Stimulated activated CD4-positive, alpha-beta T cell treated with anti-CD3 and anti-CD28 coated beads, Interleukin-1b, Interleukin-23, amount 100 ng/mL, for 24 hours (primary cell): ENCODE data around the gene GPR68.
"Not testable (repeated sequence)": the region's sequence is repeated elsewhere in the genome, so short reads cannot be mapped to it uniquely, and the experiment has no call there.

ENCODE experiments used
- DNase-seq, 4 experiments: peaks; one replicate each; pipeline ENCODE4 v3.0.0-alpha.2; 2020; ENCODE audit warnings: low read depth in 4 of 4, low spot score in 1 of 4

The GPR68 gene

DNA sequence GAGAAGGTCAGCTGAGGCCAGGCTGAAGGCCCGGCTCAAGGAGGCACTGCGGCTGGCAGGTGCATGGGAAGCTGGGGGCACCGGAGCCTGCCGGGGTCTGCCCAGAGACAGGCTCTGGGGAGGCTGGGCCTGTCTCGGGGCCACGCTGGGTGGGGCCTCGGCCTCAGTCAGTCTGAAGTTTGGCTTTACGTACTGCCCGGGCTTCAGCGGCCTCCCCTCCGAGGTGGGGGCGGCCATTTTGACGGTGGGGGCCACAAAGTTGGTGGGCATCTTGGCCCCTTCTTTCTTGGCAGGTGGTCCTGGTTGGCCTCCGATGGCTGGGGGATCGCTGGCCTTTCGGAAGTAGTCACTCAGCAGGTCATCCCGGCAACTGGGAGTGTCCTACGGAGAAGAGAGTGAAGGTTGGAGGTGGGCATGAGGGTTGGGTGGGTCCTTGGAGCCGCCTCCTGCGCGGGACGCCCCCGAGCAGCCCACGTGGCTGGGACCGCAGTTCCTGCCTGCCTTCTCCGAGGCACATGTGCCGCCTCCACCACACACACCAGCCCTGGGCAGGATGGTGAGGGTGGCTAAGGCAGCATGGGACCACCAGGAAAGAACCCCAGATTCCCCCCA is 28.9 kb upstream of the GPR68 start:
- DNase-seq: no peak

DNA sequence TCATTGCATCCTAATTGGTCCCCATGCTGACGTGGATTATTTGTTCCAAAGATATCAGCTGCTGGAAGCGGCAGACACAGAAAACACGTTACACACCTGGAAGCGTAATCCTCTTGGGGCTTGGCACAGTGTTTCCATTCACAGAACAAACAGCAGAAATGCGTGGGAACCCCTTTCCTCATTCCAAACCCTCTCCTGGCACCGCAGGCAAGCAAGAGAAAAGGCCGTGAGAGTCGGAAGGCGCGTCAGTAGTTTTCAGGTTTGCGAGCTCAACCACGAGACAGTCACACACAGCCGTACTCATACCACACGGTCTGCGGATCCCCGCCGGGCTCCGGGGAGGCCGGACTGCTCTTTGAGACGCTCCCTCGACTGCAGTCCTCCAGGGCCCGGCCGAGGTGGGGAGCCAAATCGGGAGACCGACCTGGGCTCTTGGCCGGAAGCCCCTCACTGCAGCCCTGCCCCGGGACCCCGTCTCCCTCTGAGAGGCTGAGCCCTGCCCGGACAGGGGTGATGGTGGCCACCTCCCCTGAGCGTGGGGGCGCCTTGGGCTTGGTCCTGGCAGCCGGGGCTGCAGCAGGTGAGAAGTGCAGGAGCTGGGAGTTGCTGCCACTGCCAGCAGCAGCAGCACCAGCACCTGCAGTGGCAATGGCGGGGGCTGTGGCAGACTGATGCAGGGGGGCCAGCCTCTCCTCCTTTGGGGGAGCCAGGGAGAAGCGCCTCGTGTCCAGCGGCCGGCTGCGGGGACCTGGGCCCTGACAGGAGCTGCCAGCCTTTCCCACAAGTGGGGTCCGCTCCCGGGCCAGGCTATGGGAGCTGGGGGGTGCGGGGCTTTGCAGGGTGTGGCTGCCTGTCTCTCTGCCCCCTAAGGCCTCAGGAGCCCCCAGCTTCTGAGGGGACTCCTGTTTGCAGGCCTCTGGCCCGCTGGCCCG is 28.1 kb upstream of the GPR68 start:
- DNase-seq: no peak

DNA sequence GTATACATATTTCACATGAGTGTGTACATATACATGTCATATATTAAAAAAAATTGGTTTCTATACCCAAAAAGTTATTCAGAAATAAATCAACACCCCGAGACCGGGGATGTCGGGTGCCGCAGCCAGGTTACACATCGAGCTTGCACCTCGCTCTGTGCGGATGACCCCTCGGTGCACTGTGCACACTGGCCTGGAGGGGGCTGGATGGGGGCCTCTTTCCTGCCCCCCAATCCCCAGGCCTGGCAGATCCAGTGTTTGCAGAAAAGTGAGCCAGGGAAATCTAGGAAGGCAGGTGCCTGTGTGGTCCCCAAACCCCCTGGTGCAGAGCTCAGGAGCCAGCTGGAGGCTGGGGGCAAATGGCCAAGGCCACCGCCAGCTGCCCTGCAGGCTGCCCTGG is 27.1 kb upstream of the GPR68 start:
- no peak for DNase-seq

DNA sequence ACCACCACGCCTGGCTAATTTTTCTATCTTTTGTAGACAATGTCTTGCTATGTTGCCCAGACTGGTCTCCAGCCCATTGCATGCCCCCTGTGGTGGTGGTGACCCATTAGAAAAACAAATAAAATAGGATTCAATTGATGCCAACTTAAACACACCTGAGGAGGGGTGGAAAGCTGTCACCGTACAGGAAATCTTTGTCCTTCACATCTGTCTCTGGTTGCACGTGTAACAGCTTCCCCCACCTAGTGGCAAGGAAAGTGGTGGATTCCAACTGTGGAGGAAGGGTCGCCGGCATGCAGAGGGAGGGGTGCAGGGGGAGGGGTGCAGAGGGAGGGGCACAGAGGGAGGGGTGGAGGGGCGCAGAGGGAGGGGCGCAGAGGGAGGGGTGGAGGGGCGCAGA is 26.1 kb upstream of the GPR68 start:
- DNase-seq: no peak

DNA sequence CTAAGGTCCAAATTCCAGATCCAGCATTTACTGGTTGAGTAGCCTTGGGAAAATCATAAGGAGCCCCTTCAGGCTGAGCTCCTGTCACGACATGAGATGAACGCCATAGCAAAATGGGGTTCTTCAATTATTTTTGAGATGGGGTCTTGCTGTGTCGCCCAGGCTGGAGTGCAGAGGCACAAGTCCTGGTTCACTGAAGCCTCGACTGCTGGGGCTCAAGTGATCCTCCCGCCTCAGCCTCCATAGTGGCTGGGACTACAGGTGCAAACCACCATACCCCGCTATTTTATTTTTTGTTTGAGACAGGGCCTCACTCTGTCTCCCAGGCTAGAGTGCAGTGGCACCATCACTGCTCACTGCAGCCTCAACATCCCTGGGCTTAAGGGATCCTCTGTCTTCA is 25.7 kb upstream of the GPR68 start:
- no peak for DNase-seq

DNA sequence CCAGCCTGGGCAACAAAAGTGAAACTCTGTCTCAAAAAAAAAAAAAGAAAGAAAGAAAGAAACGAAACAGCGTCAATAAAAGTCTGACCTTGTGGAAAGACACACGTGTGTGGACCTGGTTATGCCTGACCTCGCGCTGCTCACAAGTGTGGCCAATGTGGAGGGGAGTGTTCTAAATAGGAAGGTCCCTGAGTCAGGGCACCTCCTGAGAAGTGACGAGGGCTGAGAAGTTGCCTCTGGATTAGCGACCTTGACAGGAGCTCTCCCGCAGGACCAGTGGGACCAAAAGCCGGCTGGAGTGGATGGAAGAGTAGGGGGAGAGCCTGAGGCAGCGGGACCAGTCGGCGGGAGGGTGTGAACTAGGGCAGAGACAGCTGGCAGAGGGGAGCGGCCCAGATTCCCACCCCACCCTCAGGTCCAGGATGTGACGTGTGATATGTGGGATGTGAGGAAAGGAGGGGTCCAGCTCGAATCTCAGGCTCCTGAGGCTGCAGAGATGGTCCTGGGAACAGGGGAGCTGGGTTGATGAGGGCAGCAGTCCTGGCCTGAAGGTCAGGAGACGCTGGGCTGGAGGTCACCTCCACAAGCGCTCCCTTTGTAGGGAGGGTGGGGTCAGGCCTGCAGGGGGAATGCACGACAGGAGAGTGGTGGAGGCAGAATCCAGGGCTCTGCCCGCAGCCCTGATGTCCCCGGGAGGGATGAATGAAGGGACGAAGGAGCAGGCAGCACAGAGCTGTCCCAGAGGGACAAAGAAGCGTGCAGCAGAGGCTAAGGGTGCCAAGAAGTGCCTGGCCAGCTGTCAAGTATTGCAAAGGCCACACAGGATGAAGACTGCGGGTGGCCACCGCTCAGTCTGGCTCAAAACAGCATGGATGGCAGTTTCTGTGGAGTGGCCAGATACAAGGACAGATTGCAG is 24.8 kb upstream of the GPR68 start:
- DNase-seq: no peak

DNA sequence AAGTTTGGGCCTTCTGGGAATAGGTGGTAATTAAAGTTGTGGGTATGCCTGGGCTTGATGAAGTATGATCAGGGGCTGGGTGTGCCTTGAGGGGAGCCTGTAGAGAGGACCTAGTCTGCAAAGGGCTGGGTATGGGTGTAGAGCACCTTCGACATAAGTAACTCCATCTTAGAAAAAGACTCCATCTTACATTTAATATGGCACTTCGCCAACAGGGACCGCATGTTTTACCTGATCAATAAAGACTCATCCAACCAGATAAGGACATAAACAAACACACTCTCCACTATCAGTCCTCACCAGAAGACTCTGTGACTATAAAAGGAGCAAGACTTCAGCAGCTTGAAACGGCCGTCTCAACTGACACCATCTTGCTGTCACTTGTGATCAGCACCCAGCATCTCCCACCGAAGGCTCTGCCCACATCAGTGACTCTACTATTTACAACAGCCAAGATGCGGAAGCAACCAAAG is 23.5 kb upstream of the GPR68 start:
- no peak for DNase-seq

DNA sequence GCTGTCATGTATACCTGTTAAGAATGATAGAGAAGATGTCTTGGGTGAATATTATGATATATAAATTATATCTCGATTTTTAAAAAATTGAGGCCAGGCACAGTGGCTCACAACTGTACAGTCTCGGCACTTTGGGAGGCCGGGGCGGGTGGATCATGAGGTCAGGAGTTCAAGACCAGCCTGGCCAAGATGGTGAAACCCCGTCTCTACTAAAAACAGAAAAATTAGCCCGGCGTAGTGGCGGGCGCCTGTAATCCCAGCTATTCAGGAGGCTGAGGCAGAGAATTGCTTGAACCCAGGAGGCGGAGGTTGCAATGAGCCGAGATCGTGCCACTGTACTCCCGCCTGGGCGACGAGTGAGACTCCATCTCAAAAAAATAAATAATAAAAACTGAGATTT is 21.8 kb upstream of the GPR68 start:
- not testable (repeated sequence) for DNase-seq

DNA sequence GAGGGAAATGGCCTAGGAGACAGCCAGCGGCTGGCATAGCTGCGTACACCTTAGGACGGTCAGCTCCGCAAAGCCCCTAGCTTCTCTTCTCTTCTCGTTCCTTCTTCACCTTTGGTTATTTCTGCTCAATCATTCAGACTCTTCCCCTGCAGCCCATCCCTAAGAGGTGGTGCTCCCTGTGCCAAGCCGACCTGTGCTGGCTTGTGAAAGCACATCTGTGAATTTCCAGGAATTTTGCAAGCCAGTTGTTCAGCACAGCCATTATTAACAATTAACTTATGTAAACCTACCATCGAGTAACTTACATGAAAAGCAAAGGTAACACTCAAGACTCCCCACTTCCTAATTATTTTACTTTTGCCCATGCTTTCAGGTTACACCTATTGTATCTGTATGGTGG is 20.9 kb upstream of the GPR68 start:
- no peak for DNase-seq

DNA sequence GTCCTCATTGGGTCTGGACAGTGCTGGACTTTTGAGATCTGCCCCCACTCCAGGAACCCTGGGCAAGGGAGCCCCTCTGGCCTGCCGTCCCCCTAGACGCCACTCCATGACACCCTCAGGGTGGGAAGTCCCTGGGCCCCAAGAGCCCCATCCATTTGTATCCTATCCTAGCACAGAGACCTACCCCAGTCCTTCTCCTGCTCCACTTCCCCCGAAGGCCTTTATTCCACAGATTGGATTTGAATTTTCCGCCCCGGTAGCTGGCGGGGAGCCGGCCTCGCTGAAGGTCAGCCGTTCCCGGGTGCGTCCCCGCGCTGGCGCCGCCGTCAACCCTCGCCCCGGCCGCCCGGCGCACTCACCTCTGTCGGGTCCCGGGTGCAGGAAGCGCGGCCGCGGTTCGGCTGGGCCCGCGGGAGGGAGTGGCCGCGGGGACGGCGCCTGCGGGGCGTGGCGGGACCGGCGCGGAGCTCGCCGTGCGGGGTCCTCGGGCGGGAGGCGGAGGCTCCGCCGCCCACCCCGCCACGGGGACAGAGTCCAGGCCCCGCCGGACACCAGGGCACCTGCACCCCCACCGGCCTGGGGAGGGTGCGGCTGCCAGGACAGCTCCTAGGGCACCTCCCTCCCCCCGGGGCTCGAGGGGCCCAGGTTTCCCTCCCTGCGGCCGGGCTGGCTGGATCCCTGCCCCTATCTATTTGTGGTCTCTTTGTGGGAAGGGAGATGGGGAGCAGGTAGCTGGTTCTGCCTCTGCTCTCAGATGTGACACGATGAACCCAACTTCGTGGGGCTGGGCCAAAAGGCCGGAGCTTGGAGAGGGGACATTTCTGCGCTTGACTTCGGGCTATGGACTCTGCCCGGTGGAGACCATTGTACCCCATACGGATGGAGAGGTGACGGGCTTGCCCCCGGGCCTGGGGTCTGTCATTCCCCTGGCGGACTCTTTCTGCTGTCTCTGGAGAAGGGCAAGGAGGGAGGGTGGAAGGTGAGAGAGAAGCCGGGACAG is 19.9 kb upstream of the GPR68 start:
- no peak for DNase-seq

DNA sequence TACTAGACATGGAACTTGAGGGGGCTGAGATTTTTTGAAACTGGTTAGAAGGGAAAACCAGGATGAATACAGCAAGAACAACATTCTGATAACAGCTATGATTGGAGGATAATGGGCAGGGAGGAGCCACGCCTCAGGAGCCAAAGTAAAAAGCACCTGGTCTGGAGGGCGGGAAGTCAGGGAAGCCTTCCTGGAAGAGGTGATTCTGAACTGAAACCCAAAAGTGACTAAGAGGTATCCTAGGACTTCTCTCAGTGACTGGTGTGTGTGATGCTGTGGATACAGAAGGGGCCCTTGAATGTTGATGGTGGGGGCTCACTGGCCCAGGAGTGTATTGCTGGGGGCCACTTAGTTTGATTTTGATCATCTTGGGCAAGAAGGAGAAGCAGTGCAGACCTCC is 18.8 kb upstream of the GPR68 start:
- no peak for DNase-seq

DNA sequence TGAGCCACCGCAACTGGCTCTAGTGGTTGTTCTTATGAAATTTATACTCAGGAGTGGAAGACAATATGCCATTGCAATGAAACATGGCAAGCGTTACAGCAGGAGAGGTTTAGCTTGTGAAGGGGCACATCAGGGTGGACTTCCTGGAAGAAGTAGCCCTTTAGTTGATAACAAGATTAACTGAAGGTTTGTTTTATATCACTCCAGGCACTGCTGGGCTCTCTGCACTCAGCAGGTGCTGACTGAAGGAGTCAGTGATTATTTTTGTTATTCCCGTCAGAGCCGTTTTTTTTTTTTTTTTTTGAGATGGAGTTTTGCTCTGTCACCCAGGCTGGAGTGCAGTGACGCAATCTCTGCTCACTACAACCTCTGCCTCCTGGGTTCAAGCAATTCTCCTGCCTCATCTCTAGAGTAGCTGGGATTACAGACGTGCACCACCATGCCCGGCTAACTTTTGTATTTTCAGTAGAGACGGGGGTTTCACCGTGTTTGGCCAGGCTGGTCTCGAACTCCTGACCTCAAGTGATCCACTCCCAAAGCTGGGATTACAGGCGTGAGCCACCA is 17.6 kb upstream of the GPR68 start:
- DNase-seq: no peak

DNA sequence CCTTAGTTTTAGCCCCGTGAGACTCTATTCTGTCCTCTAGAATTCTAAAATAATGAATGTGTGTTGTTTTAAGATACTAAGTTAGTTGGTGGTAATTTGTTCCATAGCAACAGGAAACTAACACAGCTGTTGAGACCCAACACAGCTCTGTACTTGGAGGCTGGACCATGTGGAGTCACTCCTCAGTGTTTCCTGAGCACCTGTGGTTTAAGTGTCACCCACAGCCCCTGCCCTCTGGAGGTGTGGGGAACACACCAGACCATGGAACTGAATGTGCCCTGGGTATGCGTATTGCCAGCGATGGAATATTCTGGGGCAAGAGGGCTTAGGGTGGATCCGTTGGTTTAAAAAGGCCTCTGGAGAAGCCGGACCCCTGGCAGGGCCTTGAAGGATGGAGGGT is 16.6 kb upstream of the GPR68 start:
- no peak for DNase-seq

DNA sequence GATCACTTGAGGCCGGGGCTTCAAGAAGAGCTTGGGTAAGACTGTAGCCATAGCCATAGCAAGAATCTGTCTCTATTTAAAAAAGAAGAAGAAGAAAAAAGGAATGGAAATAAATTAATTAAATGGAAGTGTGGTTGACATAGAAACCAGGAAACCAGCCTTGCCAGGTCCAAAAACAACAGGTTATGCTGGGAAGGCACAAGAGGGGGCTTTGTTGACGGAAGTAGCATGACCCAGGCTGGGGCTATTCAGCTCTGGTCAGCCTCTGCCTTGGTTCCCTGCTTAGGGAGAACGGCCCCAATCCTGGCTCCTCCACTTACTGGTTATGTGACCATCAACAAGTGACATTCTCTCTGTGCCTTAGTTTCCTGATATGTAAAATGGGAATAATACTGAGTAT is 14.4 kb upstream of the GPR68 start:
- no peak for DNase-seq

DNA sequence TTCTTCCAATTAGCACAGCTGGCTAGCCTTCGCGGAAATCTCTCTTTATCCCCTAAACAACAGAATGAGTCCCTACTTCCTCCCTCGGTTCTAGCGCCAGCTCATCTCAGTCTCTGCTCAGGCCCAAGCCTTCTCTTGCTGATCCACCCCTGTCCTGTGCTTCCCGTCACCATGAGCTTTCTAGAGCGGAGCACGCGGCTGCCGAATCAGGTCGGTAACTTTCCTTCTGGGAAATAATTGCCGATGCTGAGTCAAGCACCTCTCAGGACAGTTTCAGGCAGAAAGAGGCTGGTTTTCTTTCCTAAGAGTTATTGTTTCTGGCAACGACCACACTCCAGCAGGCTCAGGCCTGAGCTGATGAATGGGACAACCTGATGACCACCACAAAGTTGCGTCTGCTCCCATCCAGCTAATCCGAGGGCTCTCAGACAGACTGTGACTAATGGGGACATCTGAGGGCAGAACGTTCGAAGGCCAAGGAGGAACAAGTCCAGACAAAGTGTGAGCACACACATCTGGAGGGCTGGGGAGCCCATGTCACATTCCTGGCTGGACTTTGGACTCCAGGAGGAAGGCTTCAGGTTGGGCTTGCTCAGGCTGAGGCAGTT is 13.6 kb upstream of the GPR68 start:
- DNase-seq: no peak

DNA sequence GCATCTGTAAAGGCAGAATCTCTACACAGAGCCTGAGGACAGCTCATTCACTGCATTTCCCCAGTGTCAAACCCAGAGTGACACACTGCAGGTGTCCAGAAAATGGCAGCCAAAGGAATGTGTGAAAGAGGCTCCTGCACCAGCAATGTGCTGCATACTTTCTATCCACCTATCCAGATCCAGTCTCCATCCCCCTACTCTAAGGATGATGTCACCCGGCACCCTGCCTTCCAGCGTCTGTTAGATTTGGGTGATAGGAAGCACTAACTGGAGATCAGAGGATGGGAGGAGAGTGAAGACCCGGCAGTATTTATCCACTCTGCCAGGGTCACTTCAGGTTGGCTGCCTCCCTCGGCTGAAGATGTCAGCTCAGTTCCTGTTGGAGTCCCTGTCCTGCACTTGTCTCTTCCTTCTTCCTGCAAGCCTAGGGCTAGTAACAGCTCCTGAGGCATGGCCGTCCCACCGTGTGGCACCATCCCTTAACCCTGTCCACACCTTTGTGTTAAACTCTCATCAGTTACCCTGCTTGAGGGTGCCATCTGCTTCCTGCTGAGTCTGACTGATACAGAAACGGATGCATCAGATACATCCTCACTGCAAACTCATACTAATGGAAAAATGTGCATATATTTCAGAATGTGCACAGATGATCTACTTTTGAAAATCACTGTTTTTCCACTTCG is 13.0 kb upstream of the GPR68 start:
- DNase-seq: no peak

DNA sequence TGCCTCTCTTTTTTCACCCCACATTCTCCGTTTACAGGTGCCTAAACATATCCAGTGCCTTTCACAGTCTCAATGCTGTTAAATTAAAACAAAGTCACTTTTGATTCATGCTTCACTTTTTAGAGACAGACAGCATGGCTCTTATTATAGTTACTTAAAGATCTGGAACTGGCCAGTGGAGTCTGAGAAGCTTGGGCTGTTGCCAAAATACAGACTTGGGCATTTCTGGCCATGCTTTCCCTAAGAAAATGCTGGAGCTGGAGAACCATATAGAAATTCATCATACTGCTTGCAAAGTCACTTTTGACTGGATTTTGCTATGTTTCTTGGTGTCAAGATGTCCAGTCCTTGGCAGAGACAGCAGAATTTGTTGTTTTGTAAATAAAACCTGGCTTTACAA is 12.2 kb upstream of the GPR68 start:
- DNase-seq: no peak

DNA sequence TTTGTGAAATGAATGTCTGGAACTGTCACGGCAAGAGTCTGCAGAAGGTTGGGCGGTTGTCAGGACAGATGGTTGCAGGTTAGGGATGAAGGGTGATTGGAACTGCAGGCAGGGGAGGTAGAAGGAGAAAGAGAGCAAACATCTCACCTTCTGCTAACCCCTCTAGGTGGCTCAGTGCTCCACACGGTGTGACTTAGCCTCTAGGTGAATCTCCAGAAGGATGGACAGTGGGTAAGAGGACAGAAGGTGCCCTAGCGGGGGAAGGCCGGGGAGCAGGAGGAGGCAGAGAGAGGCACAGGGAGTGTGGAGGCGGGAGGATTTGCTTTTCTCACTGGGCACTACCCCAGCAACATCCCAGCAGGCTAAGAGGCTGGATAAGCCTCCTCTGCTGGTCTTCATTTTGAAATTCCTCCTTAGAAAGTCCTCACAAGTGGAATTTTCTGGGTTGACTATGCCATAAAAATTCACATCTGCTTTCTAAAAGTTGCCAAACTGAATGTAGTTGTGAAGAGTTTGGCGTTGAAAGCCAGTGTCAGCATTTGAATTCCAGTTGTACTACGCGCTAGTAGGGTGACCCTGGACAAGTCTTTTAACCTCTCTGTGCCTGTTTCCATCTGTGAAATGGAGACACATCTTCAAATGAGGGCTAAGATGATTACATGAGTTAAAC is 10.7 kb upstream of the GPR68 start:
- no peak for DNase-seq

DNA sequence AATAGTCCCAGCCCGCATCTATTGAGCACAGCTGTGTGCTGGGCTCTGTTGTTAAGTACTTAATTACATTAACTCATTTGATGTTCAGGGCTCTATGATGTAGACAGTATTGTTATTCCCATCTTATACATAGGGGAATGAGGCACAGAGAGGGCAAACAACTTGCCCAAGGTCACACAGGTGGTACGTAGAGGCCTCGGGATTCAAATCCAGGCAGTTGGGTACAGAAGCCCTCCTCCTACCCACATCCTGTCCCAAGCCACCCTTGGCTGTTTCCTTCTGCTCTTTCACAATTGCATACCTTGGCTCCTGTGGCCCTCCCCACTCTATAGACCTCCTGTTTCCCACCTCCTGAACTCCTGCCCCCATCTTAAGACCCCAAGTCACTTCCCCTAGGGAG is 10.0 kb upstream of the GPR68 start:
- DNase-seq: no peak
